Neural cell (in vitro differentiated cells): ENCODE results near the gene LRRC73. TPM values are rescaled to one million over a fixed set of nuclear protein-coding genes. Genes with fewer than 3 reads are reported as not detected.

Source experiments
- H2AFZ ChIP-seq: fragments of 200-600, 300-800 bp; sonication (generic), shearing (Covaris generic); 2 replicates; pipeline ENCODE4 v1.6.0; 2014; ENCODE audit warnings: low read depth, mild to moderate bottlenecking, antibody characterized with exemption, low read length, moderate library complexity
- H3F3A ChIP-seq: fragments of 200-600 bp; shearing (Covaris generic); 2 replicates; pipeline ENCODE4 v1.6.1; 2016; ENCODE audit warnings: mild to moderate bottlenecking, moderate library complexity, mixed read lengths, antibody characterized with exemption, low read length; ENCODE audit not compliant: insufficient read depth, poor library complexity, severe bottlenecking
- H3K27ac ChIP-seq: fragments of 200-600, 300-800 bp; sonication (generic), shearing (Covaris generic); 2 replicates; pipeline ENCODE4 v1.5.1; 2014; ENCODE audit warnings: mild to moderate bottlenecking, low read length, moderate library complexity
- H3K27me3 ChIP-seq: fragments of 300-800, 200-600 bp; sonication (generic), shearing (Covaris generic); 2 replicates; pipeline ENCODE4 v1.6.0; 2014; ENCODE audit warnings: mild to moderate bottlenecking, low read depth, low read length, moderate library complexity; ENCODE audit not compliant: insufficient read depth
- H3K36me3 ChIP-seq: fragments of 300-800, 200-600 bp; sonication (generic), shearing (Covaris generic); 2 replicates; pipeline ENCODE4 v1.5.1; 2014; ENCODE audit warnings: mild to moderate bottlenecking, antibody characterized with exemption, low read length, moderate library complexity; ENCODE audit not compliant: insufficient read depth
- H3K4me2 ChIP-seq: fragments of 300-800, 200-600 bp; sonication (generic), shearing (Covaris generic); 2 replicates; pipeline ENCODE4 v1.6.0; 2014; ENCODE audit warnings: mild to moderate bottlenecking, low read length
- H3K4me3 ChIP-seq: fragments of 300-800, 200-600 bp; sonication (generic), shearing (Covaris generic); 2 replicates; pipeline ENCODE4 v1.5.1; 2014; ENCODE audit warnings: mild to moderate bottlenecking, low read length, moderate library complexity
- H3K79me2 ChIP-seq: fragments of 200-600 bp; shearing (Covaris generic); replicated peaks from 2 replicates; pipeline ENCODE4 v1.6.0; 2014; ENCODE audit warnings: mild to moderate bottlenecking, low read length, moderate library complexity; ENCODE audit not compliant: insufficient read depth
- H3K9ac ChIP-seq: fragments of 300-800, 200-600 bp; sonication (generic), shearing (Covaris generic); 2 replicates; pipeline ENCODE4 v1.6.1; 2016; ENCODE audit warnings: mild to moderate bottlenecking, low read length, mixed read lengths
- H3K9me2 ChIP-seq: fragments of 200-600 bp; shearing (Covaris generic); 2 replicates; pipeline ENCODE4 v1.6.1; 2016; ENCODE audit warnings: mild to moderate bottlenecking, low read length, mixed read lengths; ENCODE audit not compliant: insufficient read depth
- H3K9me3 ChIP-seq: fragments of 200-600, 300-800 bp; sonication (generic), shearing (Covaris generic); 2 replicates; pipeline ENCODE4 v1.6.1; 2016; ENCODE audit warnings: mild to moderate bottlenecking, mixed run types, low read length, moderate library complexity, mixed read lengths
- H4K20me1 ChIP-seq: fragments of 200-600 bp; shearing (Covaris generic); 2 replicates; pipeline ENCODE4 v1.6.1; 2016; ENCODE audit warnings: mild to moderate bottlenecking, mixed run types; ENCODE audit not compliant: insufficient read depth
- EP300 ChIP-seq: fragments of 450-650 bp; conservative IDR thresholded peaks from 2 replicates; pipeline ENCODE4 v1.6.1; 2014; ENCODE audit warnings: antibody characterized with exemption, mild to moderate bottlenecking, moderate library complexity; ENCODE audit not compliant: poor library complexity, severe bottlenecking
- EZH2 ChIP-seq: fragments of 200-600, 300-800 bp; shearing (Covaris generic), sonication (generic); IDR thresholded peaks from 2 replicates; pipeline ENCODE4 v1.6.1; 2014; ENCODE audit warnings: antibody characterized with exemption, low read length, borderline replicate concordance, mild to moderate bottlenecking; ENCODE audit not compliant: insufficient read depth, poor library complexity, severe bottlenecking
- MXI1 ChIP-seq: fragments of 450-650 bp; conservative IDR thresholded peaks from 2 replicates; pipeline ENCODE4 v1.6.1; 2014; ENCODE audit warnings: antibody characterized with exemption, mild to moderate bottlenecking; ENCODE audit not compliant: poor library complexity, severe bottlenecking
- POLR2AphosphoS5 ChIP-seq: IDR thresholded peaks from 2 replicates; pipeline ENCODE4 v1.6.1; 2012
- RAD21 ChIP-seq: fragments of 450-650 bp; conservative IDR thresholded peaks from 2 replicates; pipeline ENCODE4 v1.6.1; 2014; ENCODE audit warnings: antibody characterized with exemption, mild to moderate bottlenecking, moderate library complexity
- SMC3 ChIP-seq: fragments of 450-650 bp; conservative IDR thresholded peaks from 2 replicates; pipeline ENCODE4 v1.6.1; 2014; ENCODE audit warnings: antibody characterized with exemption, mild to moderate bottlenecking, moderate library complexity; ENCODE audit not compliant: poor library complexity
- TAF1 ChIP-seq: IDR thresholded peaks from 2 replicates; pipeline ENCODE4 v1.6.1; 2012; ENCODE audit warnings: low read depth
- polyA plus RNA-seq: library from polyadenylated mRNA; depleted of rRNA; stranded (reverse); fragments of >200 nt; gene quantifications from 2 replicates; pipeline ENCODE4 v1.2.3, GENCODE V29; 2014
- TF ChIP-seq, protein P1 (sequence below): fragments of 450-650 bp; IDR thresholded peaks from 2 replicates; pipeline ENCODE4 v1.5.1; 2014; ENCODE audit warnings: antibody characterized with exemption, mild to moderate bottlenecking, moderate library complexity; ENCODE audit not compliant: poor library complexity, severe bottlenecking
- TF ChIP-seq, protein P2 (sequence below): IDR thresholded peaks from 2 replicates; pipeline ENCODE4 v1.6.1; 2012; ENCODE audit warnings: borderline replicate concordance

LRRC73 gene
- polyA plus RNA-seq, 1 donor from 2014 or later = 4.7 TPM

DNA sequence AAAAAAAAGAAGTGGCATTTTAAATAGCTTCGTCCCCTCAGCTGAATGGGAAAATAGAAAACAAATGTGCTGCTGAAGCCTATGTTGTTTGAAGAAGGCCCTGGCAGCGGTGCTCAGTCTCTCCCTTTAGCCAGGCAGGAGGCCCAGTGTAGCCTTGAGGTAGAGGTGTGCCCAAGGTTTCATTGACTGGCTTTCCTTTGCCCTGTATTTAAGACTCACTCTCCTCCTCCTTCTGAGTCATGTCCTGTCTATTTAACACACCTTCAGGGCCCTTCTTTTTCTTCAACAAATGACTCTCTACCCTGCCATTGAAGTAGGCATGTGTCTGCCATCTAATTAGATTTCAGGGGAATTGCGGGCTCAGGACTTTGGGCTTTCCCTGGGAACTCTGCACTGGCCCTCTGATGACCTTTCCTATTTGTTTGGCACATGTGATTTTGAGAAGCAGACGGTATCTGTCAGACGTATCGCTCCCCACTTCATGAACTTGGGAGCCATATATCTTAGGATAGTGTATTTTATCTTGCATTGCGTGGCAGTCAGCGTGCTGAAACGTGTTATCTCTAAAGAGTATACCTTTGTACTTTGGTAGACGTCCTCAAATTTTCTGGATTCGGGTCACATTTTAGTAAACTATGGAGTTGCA lies 28.4 kb downstream of the LRRC73 start:
- no peak overlapping the region for H3K9ac ChIP-seq
- H3K9me2 ChIP-seq = no peaks in the 10 kb centered on the region
- TF ChIP-seq MXI1 = no peak
- no peak for TF ChIP-seq SMC3
- no peak for TF ChIP-seq RAD21
- TF ChIP-seq, protein P1, sequence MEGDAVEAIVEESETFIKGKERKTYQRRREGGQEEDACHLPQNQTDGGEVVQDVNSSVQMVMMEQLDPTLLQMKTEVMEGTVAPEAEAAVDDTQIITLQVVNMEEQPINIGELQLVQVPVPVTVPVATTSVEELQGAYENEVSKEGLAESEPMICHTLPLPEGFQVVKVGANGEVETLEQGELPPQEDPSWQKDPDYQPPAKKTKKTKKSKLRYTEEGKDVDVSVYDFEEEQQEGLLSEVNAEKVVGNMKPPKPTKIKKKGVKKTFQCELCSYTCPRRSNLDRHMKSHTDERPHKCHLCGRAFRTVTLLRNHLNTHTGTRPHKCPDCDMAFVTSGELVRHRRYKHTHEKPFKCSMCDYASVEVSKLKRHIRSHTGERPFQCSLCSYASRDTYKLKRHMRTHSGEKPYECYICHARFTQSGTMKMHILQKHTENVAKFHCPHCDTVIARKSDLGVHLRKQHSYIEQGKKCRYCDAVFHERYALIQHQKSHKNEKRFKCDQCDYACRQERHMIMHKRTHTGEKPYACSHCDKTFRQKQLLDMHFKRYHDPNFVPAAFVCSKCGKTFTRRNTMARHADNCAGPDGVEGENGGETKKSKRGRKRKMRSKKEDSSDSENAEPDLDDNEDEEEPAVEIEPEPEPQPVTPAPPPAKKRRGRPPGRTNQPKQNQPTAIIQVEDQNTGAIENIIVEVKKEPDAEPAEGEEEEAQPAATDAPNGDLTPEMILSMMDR = no peak
- TF ChIP-seq EP300 = no peak
- no peak overlapping the region for H3K4me2 ChIP-seq
- no peaks in the 10 kb centered on the region for H3K36me3 ChIP-seq
- no peak overlapping the region for H2AFZ ChIP-seq
- H4K20me1 ChIP-seq = no peaks in the 10 kb centered on the region
- H3K4me3 ChIP-seq = no peak overlapping the region
- peaks cover 35% of the 10 kb centered on the region for H3K79me2 ChIP-seq
- no peaks in the 10 kb centered on the region for H3F3A ChIP-seq
- no peak overlapping the region for H3K27ac ChIP-seq
- H3K27me3 ChIP-seq = no peaks in the 10 kb centered on the region
- H3K9me3 ChIP-seq = no peaks in the 10 kb centered on the region

DNA sequence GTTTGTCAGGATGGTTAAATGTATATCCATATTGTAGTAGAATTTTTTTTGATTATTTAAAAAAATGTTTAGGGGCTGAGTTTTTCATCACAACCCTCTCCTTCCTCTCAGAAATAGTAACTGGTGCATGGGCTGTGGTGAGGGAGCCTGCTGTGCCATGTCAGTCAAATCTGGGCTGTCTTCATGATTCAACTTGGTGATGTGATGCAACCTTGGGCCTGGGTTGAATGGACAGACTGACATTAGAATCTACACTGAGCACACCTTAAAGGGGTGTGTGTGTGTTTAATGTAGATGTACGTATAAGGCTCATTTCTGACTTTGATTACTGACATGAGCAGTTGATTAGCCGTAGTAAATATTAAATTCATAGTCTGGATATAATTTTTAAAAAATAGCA lies 29.1 kb downstream of the LRRC73 start:
- Histone ChIP-seq H2AFZ (no peak overlapping the region), H3K9ac (no peak overlapping the region), H3K9me2 (no peaks in the 10 kb centered on the region), H3K36me3 (no peaks in the 10 kb centered on the region), H4K20me1 (no peaks in the 10 kb centered on the region), H3K27ac (no peak overlapping the region), H3K9me3 (no peaks in the 10 kb centered on the region), H3K4me3 (no peak overlapping the region), H3K4me2 (no peak overlapping the region), H3K79me2 (peaks cover 35% of the 10 kb centered on the region), H3K27me3 (no peaks in the 10 kb centered on the region), H3F3A (no peaks in the 10 kb centered on the region)
- TF ChIP-seq POLR2AphosphoS5 (no peak), RAD21 (no peak), SMC3 (no peak), EZH2 (no peak), EP300 (no peak), MXI1 (no peak), TAF1 (no peak)
- TF ChIP-seq, protein P1 = no peak
- TF ChIP-seq, protein P2, sequence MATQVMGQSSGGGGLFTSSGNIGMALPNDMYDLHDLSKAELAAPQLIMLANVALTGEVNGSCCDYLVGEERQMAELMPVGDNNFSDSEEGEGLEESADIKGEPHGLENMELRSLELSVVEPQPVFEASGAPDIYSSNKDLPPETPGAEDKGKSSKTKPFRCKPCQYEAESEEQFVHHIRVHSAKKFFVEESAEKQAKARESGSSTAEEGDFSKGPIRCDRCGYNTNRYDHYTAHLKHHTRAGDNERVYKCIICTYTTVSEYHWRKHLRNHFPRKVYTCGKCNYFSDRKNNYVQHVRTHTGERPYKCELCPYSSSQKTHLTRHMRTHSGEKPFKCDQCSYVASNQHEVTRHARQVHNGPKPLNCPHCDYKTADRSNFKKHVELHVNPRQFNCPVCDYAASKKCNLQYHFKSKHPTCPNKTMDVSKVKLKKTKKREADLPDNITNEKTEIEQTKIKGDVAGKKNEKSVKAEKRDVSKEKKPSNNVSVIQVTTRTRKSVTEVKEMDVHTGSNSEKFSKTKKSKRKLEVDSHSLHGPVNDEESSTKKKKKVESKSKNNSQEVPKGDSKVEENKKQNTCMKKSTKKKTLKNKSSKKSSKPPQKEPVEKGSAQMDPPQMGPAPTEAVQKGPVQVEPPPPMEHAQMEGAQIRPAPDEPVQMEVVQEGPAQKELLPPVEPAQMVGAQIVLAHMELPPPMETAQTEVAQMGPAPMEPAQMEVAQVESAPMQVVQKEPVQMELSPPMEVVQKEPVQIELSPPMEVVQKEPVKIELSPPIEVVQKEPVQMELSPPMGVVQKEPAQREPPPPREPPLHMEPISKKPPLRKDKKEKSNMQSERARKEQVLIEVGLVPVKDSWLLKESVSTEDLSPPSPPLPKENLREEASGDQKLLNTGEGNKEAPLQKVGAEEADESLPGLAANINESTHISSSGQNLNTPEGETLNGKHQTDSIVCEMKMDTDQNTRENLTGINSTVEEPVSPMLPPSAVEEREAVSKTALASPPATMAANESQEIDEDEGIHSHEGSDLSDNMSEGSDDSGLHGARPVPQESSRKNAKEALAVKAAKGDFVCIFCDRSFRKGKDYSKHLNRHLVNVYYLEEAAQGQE = no peak
